K562 (cell line): ENCODE results near the gene ABCB9. TPM values are rescaled to one million over a fixed set of nuclear protein-coding genes. Genes with fewer than 3 reads are reported as not detected.
A peak's percentile ranks its signal among the peaks of the same experiment; 100 is the strongest.

Source experiments
- CHD4 ChIP-seq: fragments of 200-600 bp; sonication (generic); IDR thresholded peaks from 3 replicates; pipeline ENCODE4 v1.6.1; 2012; ENCODE audit warnings: low read depth, mild to moderate bottlenecking, mixed read lengths, low read length, inconsistent platforms; ENCODE audit not compliant: insufficient read depth, insufficient replicate concordance, poor library complexity, severe bottlenecking
- DPF2 ChIP-seq: fragments of 450-650 bp; IDR thresholded peaks from 2 replicates; pipeline ENCODE4 v1.6.1; 2016
- KLF16 ChIP-seq: IDR thresholded peaks from 2 replicates; pipeline ENCODE4 v1.6.1; 2016; ENCODE audit warnings: antibody characterized with exemption
- MYC ChIP-seq, 2 experiments: fragments of 250-450 bp in 1 of 2; sonication (Bioruptor Pico) in 1 of 2; IDR thresholded peaks; 2 replicates each; pipeline versions ENCODE4 v1.5.1 to v1.6.1; 2012 to 2021; ENCODE audit warnings: low read depth in 2 of 2, borderline replicate concordance in 1 of 2, improper control_type of control experiment in 1 of 2, low read length in 1 of 2, mild to moderate bottlenecking in 1 of 2, moderate library complexity in 1 of 2
- RAD21 ChIP-seq, 2 experiments: fragments of 250-450 bp in 1 of 2; fragments of 450-650 bp in 1 of 2; sonication (Bioruptor Pico) in 1 of 2; formaldehyde crosslinking in 1 of 2; IDR thresholded peaks in 1 of 2; conservative IDR thresholded peaks in 1 of 2; 2 replicates each; pipeline versions ENCODE4 v1.4.0 to v1.8.0; 2020 to 2022; ENCODE audit warnings: mild to moderate bottlenecking in 2 of 2, moderate library complexity in 1 of 2
- SLC30A9 ChIP-seq: fragments of 250-450 bp; sonication (Bioruptor Pico); IDR thresholded peaks from 2 replicates; pipeline ENCODE4 v1.8.0; 2022; ENCODE audit warnings: mild to moderate bottlenecking, moderate library complexity
- SMAD3 ChIP-seq: fragments of 450-650 bp; formaldehyde crosslinking; conservative IDR thresholded peaks from 2 replicates; pipeline ENCODE4 v1.4.0; 2020; ENCODE audit warnings: mild to moderate bottlenecking
- TBL1XR1 ChIP-seq, 2 experiments: IDR thresholded peaks; 2 replicates each; pipeline ENCODE4 v1.6.1; 2012; ENCODE audit warnings: improper control_type of control experiment in 2 of 2, low read length in 2 of 2, mild to moderate bottlenecking in 1 of 2
- TRIM24 ChIP-seq, 2 experiments: fragments of 450-650 bp; IDR thresholded peaks; 2 replicates each; pipeline ENCODE4 v1.6.1; 2016
- YY1 ChIP-seq, 3 experiments: IDR thresholded peaks; 2 replicates each; pipeline ENCODE4 v1.6.1; 2011; ENCODE audit warnings: low read length in 2 of 3, mild to moderate bottlenecking in 2 of 3, moderate library complexity in 2 of 3, borderline replicate concordance in 1 of 3, control low read depth in 1 of 3, low read depth in 1 of 3; ENCODE audit not compliant: insufficient read depth in 3 of 3, insufficient replicate concordance in 2 of 3, control insufficient read depth in 1 of 3, insufficient read length in 1 of 3; ENCODE audit errors: extremely low read depth in 1 of 3
- ZFX ChIP-seq: sonication (generic); formaldehyde crosslinking; IDR thresholded peaks from 2 replicates; pipeline ENCODE4 v1.8.0; 2022; ENCODE audit warnings: mild to moderate bottlenecking, missing genetic modification reagents, moderate library complexity
- ZNF263 ChIP-seq: sonication (generic); formaldehyde crosslinking; IDR thresholded peaks from 2 replicates; pipeline ENCODE4 v1.8.0; 2022; ENCODE audit warnings: mild to moderate bottlenecking, missing genetic modification reagents, borderline replicate concordance
- ZNF592 ChIP-seq: fragments of 450-650 bp; IDR thresholded peaks from 2 replicates; pipeline ENCODE4 v1.6.1; 2017; ENCODE audit warnings: antibody characterized with exemption, mild to moderate bottlenecking
- ZNF79 ChIP-seq: fragments of 250-450 bp; sonication (Bioruptor Pico); IDR thresholded peaks from 2 replicates; pipeline ENCODE4 v1.4.0; 2020; ENCODE audit warnings: low read depth, mild to moderate bottlenecking, moderate library complexity
- polyA plus RNA-seq, 8 experiments: library from polyadenylated mRNA; depleted of rRNA in 4 of 8; stranded (reverse) in 5 of 8; unstranded in 3 of 8; fragments of >200 nt; fragmentation: Nextera tagmentation in 2 of 8; fragmentation: Illumina TruSeq in 1 of 8; extraction: Ambion mirVana in 2 of 8; extraction: Trizol in 1 of 8; gene quantifications; 2 replicates each; pipeline versions ENCODE4 v1.2.1 to v1.2.3, GENCODE V29; 2011 to 2014; ENCODE audit warnings: inconsistent platforms in 1 of 8, missing spikeins in 1 of 8
- total RNA-seq, 7 experiments: library from RNA; depleted of rRNA in 6 of 7; stranded (reverse); fragments of >200 nt in 6 of 7; fragmentation: Illumina TruSeq in 2 of 7; extraction: Trizol in 2 of 7; gene quantifications; 2 replicates each; pipeline versions ENCODE4 v1.2.1 to v1.2.3, GENCODE V29; 2011 to 2021; ENCODE audit warnings: low replicate concordance in 1 of 7
- TF ChIP-seq, protein P1 (sequence below): sonication (generic); formaldehyde crosslinking; IDR thresholded peaks from 2 replicates; pipeline ENCODE4 v1.9.0; 2022; ENCODE audit warnings: mild to moderate bottlenecking, missing genetic modification reagents
- TF ChIP-seq, protein P2 (sequence below), 2 experiments: fragments of 450-650 bp; IDR thresholded peaks; 2 replicates each; pipeline ENCODE4 v1.6.1; 2018; ENCODE audit warnings: mild to moderate bottlenecking in 2 of 2, low read depth in 1 of 2; ENCODE audit not compliant: partially characterized antibody in 2 of 2

The ABCB9 gene
- total and polyA plus RNA-seq, 9 of the 15 experiments (the other 6 are each of a cell fraction or from before 2014, with no cell fraction given) = 0.20 to 12.6 (median 6.2) TPM

DNA sequence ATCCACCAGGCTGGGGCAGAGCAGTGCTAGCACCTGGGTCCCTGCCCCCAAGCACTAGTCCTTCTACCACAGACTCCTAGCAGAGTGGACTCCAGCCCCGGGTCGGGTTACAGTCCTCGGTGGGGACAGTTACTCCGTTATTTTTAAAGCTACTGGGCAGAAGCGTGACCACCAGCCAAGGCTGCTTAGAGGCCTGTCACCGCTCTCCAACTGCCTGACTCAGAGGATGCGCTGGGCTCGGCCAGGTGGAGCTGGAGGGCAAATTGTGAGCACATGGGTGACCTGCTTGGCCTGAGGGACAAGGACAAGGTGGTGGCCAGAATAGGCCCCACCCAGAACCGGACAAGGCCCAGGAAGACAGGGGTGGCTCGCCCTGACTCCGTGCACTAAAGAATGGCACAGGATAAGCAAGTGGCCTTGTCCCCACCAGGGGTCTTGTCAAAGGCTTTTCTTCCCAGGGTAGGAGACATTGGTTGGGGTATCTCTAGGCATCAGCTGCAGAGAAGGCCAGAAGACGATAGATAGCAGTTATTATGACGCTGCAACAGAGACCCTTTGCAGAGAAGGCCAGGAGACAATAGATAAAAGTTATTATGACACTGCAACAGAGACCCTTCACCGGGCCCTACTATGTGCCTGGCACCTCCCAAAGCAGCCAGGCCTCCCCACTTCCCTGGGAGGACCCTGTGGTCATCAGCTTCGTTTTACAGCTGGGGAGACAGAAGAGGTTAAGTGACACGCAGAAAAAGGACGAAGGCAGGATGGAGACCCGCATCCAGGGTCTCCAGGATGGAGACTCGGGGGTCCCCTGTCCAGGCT, 1.6 kb downstream of the ABCB9 start (continued):
- TF ChIP-seq ZNF592 (0 out of 2 replicates have a peak, but pooled peaks have one; percentile 47), ZFX (peak; percentile 62), RAD21 (CRISPR knock-in tag; conservative IDR thresholded peaks at IDR 0.05 in 1 of 2, IDR thresholded peaks at IDR 0.05 in 1 of 2) (no peak), TRIM24 (IDR thresholded peaks at IDR 0.05) (peak in 1 of 2 experiments; percentile 32; a peak in 1 of 4 replicates), SMAD3 (CRISPR knock-in tag) (no peak), SLC30A9 (no peak), MYC (IDR thresholded peaks at IDR 0.05; ENCODE audit: low read depth, low read length) (peak; percentile 41; the same call in 1 of the 2 replicates), MYC (CRISPR knock-in tag; IDR thresholded peaks at IDR 0.05; ENCODE audit: borderline replicate concordance, low read depth) (no peak), TBL1XR1 (IDR thresholded peaks at IDR 0.05; ENCODE audit: low read length in 2 of 2) (0 out of 4 replicates have a peak, but pooled peaks of 1 of the 2 experiments have one; percentile 23), DPF2 (peak; percentile 72), ZNF263 (peak; percentile 18; the same call in 1 of the 2 replicates), YY1 (IDR thresholded peaks at IDR 0.05; ENCODE audit: borderline replicate concordance in 1 of 3, control insufficient read depth in 1 of 3, extremely low read depth in 1 of 3, insufficient read depth in 3 of 3, insufficient read length in 1 of 3, insufficient replicate concordance in 2 of 3, low read depth in 1 of 3, low read length in 2 of 3) (no peak), KLF16 (0 out of 2 replicates have a peak, but pooled peaks have one; percentile 25), CHD4 (no peak), ZNF79 (no peak)
- TF ChIP-seq, protein P1, sequence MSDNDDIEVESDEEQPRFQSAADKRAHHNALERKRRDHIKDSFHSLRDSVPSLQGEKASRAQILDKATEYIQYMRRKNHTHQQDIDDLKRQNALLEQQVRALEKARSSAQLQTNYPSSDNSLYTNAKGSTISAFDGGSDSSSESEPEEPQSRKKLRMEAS (CRISPR knock-in tag) = peak; percentile 80
- TF ChIP-seq, protein P2, sequence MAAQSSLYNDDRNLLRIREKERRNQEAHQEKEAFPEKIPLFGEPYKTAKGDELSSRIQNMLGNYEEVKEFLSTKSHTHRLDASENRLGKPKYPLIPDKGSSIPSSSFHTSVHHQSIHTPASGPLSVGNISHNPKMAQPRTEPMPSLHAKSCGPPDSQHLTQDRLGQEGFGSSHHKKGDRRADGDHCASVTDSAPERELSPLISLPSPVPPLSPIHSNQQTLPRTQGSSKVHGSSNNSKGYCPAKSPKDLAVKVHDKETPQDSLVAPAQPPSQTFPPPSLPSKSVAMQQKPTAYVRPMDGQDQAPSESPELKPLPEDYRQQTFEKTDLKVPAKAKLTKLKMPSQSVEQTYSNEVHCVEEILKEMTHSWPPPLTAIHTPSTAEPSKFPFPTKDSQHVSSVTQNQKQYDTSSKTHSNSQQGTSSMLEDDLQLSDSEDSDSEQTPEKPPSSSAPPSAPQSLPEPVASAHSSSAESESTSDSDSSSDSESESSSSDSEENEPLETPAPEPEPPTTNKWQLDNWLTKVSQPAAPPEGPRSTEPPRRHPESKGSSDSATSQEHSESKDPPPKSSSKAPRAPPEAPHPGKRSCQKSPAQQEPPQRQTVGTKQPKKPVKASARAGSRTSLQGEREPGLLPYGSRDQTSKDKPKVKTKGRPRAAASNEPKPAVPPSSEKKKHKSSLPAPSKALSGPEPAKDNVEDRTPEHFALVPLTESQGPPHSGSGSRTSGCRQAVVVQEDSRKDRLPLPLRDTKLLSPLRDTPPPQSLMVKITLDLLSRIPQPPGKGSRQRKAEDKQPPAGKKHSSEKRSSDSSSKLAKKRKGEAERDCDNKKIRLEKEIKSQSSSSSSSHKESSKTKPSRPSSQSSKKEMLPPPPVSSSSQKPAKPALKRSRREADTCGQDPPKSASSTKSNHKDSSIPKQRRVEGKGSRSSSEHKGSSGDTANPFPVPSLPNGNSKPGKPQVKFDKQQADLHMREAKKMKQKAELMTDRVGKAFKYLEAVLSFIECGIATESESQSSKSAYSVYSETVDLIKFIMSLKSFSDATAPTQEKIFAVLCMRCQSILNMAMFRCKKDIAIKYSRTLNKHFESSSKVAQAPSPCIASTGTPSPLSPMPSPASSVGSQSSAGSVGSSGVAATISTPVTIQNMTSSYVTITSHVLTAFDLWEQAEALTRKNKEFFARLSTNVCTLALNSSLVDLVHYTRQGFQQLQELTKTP (IDR thresholded peaks at IDR 0.05; ENCODE audit: low read depth in 1 of 2, partially characterized antibody in 2 of 2) = peak in 1 of 2 experiments; percentile 73
